Stimulated activated CD8-positive, alpha-beta memory T cell treated with anti-CD3 and anti-CD28 coated beads, Interleukin-2, amount 100 ng/mL, for 48 hours (primary cell): ENCODE measurements around the gene FBXW11.
"Not testable (repeated sequence)": the region's sequence is repeated elsewhere in the genome, so short reads cannot be mapped to it uniquely, and the experiment has no call there.

Experiments
- DNase-seq, 2 donors: peaks; one replicate each; pipeline ENCODE4 v3.0.0-alpha.2; 2020; ENCODE audit warnings: low read depth in 2 of 2

FBXW11 gene

DNA sequence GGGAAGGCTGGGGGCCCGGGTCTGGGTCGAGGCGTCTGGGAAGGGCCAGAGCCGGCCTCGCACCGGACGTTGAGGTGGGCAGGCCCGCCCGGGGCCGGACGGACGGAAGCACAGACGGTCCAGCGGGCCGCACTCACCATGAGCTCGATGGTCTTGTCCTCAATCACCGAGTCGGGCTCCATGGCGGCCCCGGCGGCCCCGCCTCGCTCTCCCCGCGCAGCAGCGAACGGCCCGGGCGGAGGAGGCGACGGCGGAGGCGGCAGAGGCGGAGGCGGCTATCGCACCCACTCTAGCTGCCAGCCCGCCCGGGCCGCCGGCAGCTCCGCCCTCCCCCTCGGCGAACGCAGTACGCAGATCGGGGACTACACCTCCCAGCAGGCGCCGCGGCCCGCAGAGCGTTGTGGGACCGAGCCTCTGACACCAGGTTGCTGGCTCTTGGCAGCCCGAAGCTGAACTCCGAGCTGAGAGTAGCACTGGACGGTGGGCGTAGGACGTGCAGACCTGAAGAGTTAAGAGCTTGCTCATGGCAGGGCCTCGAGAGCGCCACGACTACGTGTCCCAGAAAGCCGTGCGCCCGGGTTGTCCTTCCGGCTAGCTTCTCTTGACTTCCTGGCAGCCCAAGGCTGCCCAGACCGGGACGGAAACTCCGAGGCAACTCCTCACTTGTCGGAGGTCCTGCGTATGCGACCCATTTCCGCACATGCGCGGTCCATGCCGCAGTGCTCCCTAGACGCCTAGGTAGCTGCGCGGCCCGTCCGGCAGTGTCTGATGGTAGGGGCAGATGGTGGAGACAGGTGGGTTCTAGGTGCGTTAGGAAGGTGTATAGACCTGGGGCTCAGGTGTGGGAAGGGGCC lies at the start of gene FBXW11:
Gene FBXW11, minus strand, starts transcription at position 318 of the 854 bp plus-strand sequence. Its CDS starts 136 bp downstream, at position 182.
- peak; percentile 94 for DNase-seq

DNA sequence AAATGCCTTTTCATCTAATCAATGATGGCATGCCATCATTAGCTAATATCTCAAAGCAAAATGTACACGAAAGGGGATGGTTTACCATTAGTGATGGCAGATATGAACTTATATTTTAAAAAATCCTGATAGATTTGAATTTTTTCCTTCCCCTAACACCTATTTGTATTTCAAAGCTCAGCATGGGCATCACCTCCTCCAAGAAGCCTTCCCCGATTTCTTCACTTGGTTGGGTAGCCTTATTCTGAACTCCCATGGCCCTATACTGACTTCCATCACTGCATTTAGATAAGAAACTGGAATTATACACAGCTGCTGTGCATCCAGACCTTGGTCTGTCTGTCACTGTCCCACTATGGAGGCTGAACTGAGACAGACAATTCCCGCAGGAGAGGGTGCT lies 49.6 kb upstream of the FBXW11 start:
- DNase-seq = no peak

DNA sequence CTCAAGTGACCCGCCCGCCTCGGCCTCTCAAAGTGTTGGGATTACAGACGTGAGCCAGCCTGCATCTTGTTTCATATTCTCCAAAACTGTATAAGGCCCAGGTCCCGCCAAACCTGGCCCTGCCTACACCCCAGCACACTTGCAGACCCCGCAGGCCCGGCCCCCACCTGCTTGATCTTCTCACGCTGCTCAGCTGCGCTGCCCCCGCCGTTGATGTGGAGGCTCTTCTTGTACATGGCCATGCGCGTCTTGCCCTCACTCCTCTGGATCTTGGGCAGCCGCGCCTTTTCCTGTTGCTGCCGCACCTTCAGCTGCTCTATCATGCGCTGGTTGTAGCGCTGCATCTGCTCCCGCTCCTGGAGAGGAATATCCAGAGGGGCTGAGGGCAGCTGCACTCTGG lies 49.0 kb upstream of the FBXW11 start:
- DNase-seq = no peak

DNA sequence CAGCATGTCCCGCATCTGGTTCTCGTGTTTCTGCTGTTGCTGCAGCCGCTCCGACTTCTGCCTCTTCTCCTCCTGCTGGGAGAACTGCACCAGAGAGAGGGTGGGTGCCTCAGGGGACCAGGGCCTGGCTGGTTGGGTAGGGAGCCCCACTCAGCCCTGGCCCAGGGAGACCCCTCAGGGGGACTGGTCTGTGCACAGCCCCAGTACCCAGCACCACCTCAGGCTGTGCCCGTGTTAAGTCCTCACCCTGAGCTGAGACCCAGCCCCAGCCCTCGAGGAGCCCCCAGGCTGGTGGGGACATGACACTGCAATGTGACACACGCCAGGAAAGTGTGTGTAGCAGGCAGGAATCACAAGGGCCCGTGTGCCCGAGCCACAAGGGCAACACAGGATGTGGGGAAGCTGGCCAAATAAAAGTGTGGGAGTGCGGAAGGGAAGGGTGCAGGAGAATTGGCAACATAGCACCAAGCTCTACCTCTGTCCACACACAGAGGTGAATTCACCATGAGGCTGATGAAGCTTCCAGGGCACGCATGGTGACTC lies 48.2 kb upstream of the FBXW11 start:
- DNase-seq = no peak

DNA sequence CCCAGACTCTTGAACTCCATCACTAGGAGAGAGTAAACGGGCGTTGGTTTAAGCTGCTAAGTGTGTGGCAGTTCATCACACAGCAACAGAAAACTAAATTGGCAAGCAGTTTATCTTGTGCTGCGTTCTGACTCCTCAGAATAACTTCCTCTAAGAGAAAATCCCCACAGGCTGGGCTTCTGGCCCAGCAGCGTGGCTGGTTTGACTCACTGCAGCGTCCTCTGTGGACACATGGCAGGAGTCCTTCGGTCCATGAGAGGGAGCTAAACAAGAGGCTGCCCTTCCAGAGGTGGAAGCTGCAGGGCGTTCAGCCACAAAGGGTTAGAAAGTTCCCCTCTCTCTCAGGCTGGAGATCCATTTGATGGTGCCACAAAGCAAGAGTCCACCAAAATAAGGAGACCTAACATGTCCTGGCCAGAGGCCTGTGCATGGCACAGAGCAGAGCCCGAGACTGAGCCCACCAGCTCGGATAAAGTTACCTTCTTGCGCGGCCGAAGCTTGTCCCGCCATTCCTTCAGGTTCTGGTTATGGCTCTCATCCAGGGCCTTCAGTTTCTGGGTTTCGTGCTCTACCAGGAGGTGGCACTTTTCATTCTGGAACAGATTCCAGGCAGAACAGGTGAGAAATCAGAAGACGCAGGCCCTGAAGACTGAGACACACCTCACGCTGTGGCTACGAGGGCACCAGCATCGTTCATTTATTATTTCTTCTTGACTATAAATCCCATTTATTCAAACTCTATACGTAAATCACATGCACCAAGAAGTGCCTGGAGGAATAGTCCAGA lies 46.2 kb upstream of the FBXW11 start:
- DNase-seq = no peak

DNA sequence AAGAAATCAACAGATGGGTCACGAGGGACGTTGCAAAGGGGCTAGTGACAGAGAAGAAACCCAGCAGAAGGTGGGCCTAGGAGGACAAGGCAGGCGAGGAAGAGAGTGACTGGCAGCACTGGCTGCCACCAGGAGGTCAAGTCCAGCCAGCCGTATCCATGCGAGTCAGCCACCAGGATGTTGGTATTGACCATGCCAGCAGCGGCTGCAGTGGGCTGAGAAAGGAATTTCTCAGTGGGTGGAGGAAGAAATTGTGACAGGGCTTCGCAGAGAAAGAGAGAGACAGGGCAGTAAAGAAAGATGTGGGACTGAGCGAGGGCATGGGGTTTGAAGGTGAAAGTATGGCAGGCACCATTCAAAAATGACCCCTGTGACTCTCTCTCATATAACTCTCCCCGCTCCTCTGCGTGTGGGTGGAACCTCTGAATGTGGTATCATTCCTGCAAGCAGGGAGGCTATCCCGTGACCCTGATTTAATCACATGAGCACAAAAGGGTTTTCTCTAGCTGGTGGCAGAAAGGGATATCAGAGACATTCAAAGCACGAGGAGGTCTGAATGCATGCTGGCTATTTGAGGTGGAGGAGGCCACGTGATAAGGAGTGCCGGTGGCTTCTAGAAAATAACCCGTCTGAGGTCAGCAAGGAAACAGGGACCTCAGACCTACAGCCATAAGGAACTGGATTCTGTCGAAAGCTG lies 45.4 kb upstream of the FBXW11 start:
- DNase-seq = no peak

DNA sequence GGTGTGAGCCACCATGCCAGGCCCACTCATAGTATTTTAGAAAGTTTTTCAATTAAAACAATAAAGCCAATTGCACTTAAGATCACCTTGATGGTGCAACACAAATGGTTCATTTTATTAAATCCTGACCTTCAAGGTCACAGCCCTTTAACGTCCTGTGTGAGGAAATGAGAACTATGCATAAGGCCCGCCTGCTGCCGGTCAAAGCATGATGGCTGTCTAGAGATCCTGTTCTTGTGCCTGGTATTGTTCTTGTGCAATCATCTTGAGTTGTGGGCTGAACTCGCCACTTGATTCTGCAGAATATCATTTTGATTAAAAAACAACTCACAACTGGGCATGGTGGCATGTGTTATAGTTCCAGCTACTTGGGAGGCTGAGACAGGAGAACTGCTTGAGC lies 43.6 kb upstream of the FBXW11 start:
- no peak for DNase-seq

DNA sequence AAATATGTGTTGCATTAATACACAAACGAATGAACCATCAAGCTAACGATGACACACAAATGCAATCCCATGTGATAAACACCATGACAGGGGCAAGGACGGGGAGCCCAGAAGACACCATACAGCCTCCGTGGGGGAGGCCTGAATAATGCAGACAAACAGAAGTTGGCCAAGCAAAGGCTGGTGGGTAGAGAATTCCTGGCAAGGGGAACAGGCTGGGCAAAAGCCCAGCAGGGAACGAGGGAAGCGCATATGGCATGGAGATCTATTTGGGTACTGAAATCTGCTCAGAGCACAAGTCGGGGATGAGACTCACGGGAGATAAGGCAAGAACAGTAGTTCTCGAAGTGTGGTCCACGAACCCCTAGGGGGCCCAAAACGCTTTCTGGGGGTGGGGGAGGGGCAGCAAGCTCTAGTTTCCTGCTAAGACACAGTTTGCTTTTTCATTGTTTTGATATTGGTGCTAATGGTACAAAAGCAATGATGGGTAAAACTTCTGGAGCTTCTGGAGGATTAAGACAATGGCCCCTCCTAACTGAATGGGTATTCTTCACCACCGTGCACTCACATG lies 42.9 kb upstream of the FBXW11 start:
- no peak for DNase-seq

DNA sequence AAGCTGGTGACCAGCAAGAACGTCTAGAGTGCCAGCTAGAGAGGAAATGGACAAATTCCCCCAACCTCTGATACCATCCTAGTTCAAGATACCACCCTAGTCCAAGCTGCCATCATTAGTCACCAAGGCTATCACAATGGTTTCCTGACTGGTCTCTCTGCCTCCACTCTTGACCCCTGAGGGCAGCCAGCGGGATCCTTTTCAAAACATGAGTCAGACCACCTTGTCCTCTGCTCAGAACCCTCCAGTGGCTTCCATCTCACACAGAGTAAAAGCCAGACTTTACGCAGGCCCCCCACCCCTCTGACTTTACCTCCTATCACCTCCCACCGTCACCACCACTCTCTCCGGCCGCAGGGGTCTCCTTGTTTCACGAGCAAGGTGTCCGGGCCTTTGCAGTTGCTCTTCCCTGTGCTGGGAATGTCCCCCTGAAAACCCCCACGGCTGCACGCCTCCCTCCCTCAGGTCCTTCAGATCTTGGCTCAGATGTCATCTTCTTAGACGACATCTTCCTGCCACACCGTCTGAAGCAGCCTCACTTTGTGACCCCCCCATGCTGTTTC lies 42.2 kb upstream of the FBXW11 start:
- no peak for DNase-seq

DNA sequence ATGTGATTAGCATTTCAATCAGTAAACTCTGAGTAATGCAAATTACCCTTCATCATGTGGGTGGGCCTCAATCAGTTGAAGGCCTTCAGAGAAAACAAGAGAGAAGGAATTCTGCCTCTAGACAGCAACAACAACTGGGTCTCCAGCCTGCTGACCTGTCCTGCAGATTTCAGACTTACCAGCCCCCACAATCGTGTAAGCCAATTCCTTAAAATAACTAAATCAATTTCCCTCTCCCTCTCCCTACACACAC lies 41.7 kb upstream of the FBXW11 start:
- no peak for DNase-seq

DNA sequence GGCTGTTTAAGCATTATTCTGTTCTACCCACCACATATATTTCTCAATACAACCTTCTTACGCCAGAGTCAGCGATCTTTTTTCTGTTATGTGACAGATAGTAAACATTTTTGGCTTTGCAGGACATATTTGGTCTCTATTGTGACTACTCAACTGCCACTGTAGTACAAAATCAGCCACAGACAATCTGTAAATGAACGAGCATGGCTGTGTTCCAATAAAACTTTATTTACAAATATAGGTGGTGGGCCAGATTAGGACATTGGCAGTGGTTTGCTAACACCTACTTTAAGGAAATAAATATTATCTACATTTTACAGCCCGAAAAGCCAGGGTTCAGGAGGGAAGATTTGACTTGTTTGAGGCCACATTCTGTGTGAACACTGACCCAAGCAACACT lies 40.2 kb upstream of the FBXW11 start:
- no peak for DNase-seq

DNA sequence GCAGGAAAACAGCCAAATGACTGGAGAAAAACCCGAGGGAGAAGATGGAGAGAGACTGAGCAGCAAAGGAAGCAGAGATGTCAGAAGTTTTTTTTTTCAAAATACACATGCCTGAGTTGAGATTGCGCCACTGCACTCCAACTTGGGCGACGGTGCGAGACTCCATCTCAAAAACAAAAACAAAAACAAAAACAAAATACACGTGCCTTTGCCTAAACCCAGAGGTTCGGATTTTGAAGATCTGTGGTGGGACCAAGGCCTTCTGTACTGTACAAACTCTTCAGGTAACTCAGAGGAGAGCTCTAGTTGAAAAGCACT lies 38.8 kb upstream of the FBXW11 start:
- DNase-seq = no peak

DNA sequence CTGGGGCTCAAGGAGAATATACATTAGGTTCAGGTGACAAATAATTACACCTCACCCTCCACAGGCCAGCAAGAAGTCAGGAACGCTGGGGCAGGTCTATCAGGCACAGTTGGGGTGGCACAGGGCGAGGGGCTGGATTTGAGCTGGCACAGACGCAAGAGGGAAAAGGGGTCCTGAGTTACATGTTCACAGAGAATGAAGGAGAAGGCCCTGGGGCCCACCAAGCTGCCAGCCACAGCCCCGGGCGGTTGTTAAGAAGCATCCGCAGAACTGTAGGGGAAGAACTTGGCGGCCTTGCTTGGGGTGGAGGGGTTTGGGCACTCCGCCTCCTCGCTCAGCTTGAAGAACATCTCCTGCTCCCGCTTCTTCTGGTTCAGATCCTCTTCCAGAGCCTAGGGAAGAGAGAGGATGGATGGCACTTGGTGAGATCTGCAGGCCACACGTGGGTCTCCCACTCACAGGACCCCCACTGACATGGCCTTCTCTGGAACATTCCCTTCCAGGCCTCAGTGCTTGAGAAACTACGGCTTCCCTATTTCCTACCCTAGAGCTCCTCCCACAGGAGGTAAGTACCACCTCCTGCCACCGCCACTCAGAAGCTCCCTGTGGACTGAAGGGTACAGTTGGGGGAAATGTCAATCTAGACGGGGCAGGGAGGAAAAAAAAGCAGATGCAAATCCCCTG lies 38.3 kb upstream of the FBXW11 start:
- no peak for DNase-seq

DNA sequence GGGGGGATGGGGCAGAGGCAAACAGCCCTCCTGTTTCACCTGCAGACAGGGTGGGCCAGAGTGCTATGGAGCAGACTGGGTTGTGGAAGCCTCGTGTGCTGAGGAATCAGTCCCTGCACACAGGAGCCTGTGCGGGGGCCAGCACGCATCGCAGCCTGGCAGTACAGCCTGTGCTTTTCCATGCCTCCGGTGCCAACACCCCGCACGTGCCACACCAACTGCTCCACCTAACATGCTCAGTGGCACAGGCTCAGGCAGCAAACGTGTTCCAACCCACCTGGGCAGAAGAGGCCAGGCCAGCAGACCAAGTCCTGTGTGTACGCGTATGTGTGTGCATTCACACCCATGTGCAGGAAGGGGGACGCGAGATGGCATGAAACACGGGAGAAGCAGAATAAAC lies 37.4 kb upstream of the FBXW11 start:
- no peak for DNase-seq

DNA sequence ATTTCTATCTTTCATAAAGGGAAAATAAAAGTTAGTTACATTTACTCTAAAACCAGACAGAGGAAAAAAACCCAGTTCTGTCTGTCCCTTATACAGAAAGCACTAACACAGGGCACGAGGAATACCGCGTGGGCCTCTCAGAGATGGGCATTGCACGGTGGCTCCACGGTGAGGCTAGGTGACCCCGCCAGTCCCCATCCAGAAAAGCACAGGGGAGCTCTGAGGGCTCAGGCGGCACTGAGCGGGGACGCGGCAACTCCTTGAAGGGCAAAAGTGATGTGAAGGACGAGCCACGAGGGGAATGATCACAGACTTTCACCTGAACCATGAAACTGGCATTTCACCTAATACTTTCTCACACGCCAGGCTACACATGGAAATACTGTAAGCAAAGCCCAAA lies 35.7 kb upstream of the FBXW11 start:
- DNase-seq = no peak

DNA sequence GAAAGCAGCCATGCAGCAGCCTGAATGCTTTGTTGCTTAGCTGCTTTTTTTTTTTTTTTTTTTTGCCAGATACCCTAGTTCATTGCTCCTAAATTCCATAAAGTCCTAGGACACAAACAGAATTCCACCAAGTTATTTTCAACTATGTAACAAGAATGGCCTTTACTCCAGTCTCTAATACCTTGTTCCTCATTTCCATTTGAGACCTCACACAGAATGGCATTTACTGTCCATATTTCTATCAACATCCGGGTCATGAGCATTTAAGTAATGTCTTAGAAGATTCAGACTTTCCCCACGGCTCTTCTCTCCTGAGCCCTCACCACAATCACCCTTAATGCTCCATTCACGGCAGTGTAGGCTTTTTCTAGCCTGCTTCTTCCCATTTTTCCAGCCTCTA lies 31.7 kb upstream of the FBXW11 start:
- DNase-seq = no peak

DNA sequence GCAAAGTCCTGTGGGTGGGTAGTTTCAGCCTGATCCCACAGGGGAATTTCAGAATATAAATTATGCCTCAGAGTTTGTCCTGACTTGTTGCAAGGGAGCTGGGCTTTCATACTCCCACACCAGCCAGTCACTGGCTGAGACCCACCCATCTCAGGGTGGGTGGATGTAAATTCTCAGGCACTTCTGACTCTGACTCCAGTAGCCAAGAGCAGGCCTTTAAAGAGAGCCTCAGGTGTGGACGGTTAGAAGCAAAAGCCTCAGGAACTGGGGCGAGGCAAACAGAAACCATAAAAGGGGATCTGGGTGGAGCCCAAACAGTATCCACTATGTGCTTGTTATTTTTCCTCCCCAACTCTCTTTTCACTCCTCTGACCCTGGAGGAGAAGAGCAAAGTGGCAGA lies 28.6 kb upstream of the FBXW11 start:
- no peak for DNase-seq

DNA sequence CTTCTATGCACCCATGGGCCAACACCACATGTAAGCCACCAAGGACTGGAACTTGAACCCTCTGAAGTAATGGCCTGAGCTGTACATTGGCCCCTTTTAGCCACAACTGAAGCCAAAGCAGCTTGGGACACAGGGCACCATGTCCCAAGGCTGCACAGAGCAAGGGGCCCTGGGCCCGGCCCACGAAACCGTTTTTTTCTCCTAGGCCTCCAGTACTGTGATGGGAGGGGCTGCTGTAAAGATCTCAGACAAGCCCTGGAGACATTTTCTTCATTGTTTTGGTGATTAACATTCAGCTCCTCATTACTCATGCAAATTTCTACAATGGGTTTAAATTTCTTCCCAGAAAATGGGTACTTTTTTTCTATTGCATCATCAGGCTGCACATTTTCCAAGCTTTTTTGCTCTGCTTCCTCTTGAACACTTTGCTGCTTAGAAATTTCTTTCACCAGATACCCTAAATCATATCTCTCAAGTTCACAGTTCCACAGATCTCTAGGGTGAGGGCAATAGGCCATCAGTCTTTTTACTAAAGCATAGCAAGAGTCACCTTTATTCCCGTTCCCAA lies 25.5 kb upstream of the FBXW11 start:
- no peak for DNase-seq

DNA sequence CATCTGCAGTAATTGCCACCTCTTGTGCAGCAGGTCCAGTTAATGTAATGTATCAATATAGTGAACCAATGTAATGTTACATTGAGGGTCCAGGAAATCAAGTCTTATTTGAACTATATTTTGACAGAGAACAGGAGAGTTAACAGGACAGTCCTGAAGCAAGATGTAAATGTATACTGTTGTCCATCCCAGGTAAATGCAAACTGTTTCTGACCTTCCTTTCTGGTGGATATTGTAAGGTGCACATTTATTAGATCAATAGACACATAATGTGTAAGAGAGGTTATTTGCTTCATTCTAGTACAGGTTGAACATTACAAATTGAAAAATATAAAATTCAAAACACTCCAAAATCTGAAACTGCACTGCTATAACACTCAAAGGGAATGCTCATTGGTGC lies 23.4 kb upstream of the FBXW11 start:
- DNase-seq = no peak

DNA sequence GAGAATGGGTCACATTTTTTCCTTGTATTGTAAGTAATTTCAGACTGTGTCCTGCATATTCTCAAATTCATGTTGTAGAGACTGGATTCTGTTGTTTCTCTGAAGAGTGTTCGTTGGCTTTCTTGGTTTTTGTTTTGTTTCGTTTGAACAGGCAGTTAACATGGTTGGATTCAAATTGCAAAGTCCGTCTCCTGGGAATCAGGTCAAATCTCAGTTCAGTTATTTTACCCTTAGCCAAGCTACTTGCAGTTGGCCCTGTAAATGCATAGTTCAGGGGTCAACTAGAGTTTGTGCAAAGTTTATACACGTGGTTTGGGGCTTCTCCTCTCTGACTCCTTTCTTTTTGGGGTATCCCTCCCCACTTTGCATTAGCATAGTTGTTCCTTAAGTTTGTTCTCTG lies 21.7 kb upstream of the FBXW11 start:
- no peak for DNase-seq

DNA sequence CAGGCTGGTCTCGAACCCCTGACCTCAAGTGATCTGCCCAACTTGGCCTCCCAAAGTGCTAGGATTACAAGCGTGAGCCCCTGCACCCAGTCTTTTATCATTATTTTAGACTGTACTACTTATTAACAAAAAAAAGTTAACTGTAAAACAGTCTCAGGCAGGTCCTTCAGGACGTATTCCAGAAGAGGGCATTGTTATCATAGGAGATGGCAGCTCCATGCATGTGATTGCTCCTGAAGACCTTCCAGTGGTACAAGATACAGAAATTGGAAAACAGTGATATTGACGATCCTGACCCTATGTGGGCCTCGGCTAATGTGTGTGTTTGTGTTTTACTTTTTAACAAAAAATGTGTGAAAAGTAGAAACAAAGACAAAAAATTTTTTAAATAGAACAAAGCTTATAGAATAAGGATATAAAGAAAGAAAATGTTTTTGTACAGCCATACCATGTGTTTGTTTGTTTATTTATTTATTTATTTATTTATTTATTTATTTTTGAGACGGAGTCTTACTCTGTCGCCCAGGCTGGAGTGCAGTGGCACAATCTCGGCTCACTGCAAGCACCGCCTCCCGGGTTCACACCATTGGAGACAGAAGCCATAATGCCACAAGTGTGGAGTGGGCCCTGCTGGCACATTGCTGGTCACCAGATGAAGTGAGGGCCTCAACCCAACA lies 13.8 kb upstream of the FBXW11 start:
- DNase-seq = not testable (repeated sequence)
